HG03064 (cell line): ENCODE data around the gene MFAP4.

ENCODE experiments used
- ATAC-seq: cut with Tn5 transposase; IDR thresholded peaks from one replicate; pipeline ENCODE4 v1.9.1; 2021; ENCODE audit warnings: low read depth; ENCODE audit not compliant: unreplicated experiment

The MFAP4 gene

GRCh38 chr17:19387921-19388521, 1.0 kb upstream of the MFAP4 start:
- no peak for ATAC-seq

- ATAC-seq, result no peak
Measured at GRCh38 chr17:19386051-19386929, 700 bp downstream of the MFAP4 start.

- no peak for ATAC-seq
Measured at GRCh38 chr17:19385521-19385983, 1.4 kb downstream of the MFAP4 start.

GRCh38 chr17:19384723-19385391, 2.1 kb downstream of the MFAP4 start:
- no peak for ATAC-seq

- ATAC-seq, result no peak
Measured at GRCh38 chr17:19383681-19384470, 3.1 kb downstream of the MFAP4 start.

- no peak for ATAC-seq
Measured at GRCh38 chr17:19382531-19383444, 4.2 kb downstream of the MFAP4 start.

GRCh38 chr17:19381741-19382444, 5.1 kb downstream of the MFAP4 start:
- no peak for ATAC-seq

- no peak for ATAC-seq
Measured at GRCh38 chr17:19381361-19381740, 5.6 kb downstream of the MFAP4 start.

GRCh38 chr17:19380481-19381301, 6.3 kb downstream of the MFAP4 start:
- ATAC-seq, result no peak

- ATAC-seq, result no peak
Measured at GRCh38 chr17:19379361-19380065, 7.5 kb downstream of the MFAP4 start.

- peak; percentile 9 for ATAC-seq
Measured at GRCh38 chr17:19378416-19379360, 8.3 kb downstream of the MFAP4 start, which contains the start of gene MAPK7. TSS of gene MAPK7 (plus strand) at chr17:19378498. CDS start at chr17:19378901, 403 bp downstream.

- peak; percentile 90 for ATAC-seq
Measured at GRCh38 chr17:19377602-19378415, 9.2 kb downstream of the MFAP4 start.

- ATAC-seq, result no peak
Measured at GRCh38 chr17:19376811-19377210, 10.2 kb downstream of the MFAP4 start.

GRCh38 chr17:19375732-19376131, 11.3 kb downstream of the MFAP4 start:
- no peak for ATAC-seq

- no peak for ATAC-seq
Measured at GRCh38 chr17:19374136-19374535, 12.9 kb downstream of the MFAP4 start.
